HepG2 (cell line): ENCODE results near the gene NCAM2. TPM values are rescaled to one million over a fixed set of nuclear protein-coding genes. Genes with fewer than 3 reads are reported as not detected.

Source experiments
- ATAC-seq: fragments of 200-7000 bp; cut with Tn5 transposase; 3 replicates; pipeline ENCODE4 v1.9.1; 2020; ENCODE audit warnings: mild to moderate bottlenecking, moderate library complexity
- BruUV-seq: library from RNA; stranded (reverse); fragments of 400-500 nt; replicated peaks from 2 replicates; lab custom pipeline; 2021; lab: Mats Ljungman, UMichigan
- CTCF ChIA-PET: fragments of 300-600 bp; formaldehyde crosslinking; extraction: SDS; loops from one replicate; lab custom pipeline; 2021; ENCODE audit warnings: low total read pairs, inconsistent platforms, low intra/inter-chr PET ratio; lab: Yijun Ruan, JAX
- POLR2A ChIA-PET: fragments of 350-600 bp; sonication (Branson Sonifier 250); formaldehyde crosslinking; loops from one replicate; lab custom pipeline; 2020; ENCODE audit warnings: antibody characterized with exemption, inconsistent platforms; lab: Yijun Ruan, JAX
- DNase-seq: peaks from one replicate; pipeline ENCODE4 v3.0.0-alpha.2; 2015; ENCODE audit warnings: low spot score
- FAIRE-seq: peaks from 3 replicates; lab custom pipeline; 2011; peaks lifted over from hg19 to GRCh38; lab: Jason Lieb, UNC
- H2AFZ ChIP-seq: one replicate; pipeline ENCODE4 v1.6.1; 2011; ENCODE audit warnings: low read length, inconsistent platforms
- H3K27ac ChIP-seq: fragments of 300-600 bp; 3 replicates; pipeline ENCODE4 v1.8.0; 2011; ENCODE audit warnings: mixed run types, mild to moderate bottlenecking, mixed read lengths, low read length, inconsistent platforms; ENCODE audit not compliant: insufficient read depth; ENCODE audit errors: extremely low read length
- H3K27me3 ChIP-seq, 2 experiments: fragments of 200-600 bp in 1 of 2; 2 replicates in 1 of 2; 3 replicates in 1 of 2; pipeline versions ENCODE4 v1.6.0 to v1.8.0; 2011; ENCODE audit warnings: low read length in 2 of 2, mild to moderate bottlenecking in 2 of 2, moderate library complexity in 2 of 2, inconsistent platforms in 1 of 2; ENCODE audit not compliant: insufficient read depth in 2 of 2, control insufficient read depth in 1 of 2
- H3K36me3 ChIP-seq, 2 experiments: fragments of 200-600 bp in 1 of 2; replicated peaks in 1 of 2; 2 replicates in 1 of 2; 3 replicates in 1 of 2; pipeline versions ENCODE4 v1.5.1 to v1.8.0; 2011; ENCODE audit warnings: low read length in 2 of 2, inconsistent platforms in 1 of 2; ENCODE audit not compliant: insufficient read depth in 2 of 2, control insufficient read depth in 1 of 2
- H3K4me1 ChIP-seq: 2 replicates; pipeline ENCODE4 v1.5.1; 2012; ENCODE audit warnings: low read length, inconsistent platforms; ENCODE audit not compliant: insufficient read depth
- H3K4me2 ChIP-seq: 2 replicates; pipeline ENCODE4 v1.6.0; 2011; ENCODE audit warnings: low read depth, low read length, inconsistent platforms
- H3K4me3 ChIP-seq, 3 experiments: fragments of 200-600 bp in 1 of 3; sonication (generic), shearing (Covaris generic) in 1 of 3; replicated peaks in 1 of 3; 2 replicates each; pipeline ENCODE4 v1.5.1; 2011 to 2016; ENCODE audit warnings: low read length in 3 of 3, inconsistent platforms in 2 of 3, low read depth in 2 of 3, mild to moderate bottlenecking in 2 of 3, control low read depth in 1 of 3, mixed read lengths in 1 of 3; ENCODE audit not compliant: insufficient read depth in 1 of 3
- H3K79me2 ChIP-seq: one replicate; pipeline ENCODE4 v1.6.1; 2011; ENCODE audit warnings: low read length, inconsistent platforms; ENCODE audit not compliant: insufficient read depth
- H3K9ac ChIP-seq: 2 replicates; pipeline ENCODE4 v1.6.0; 2011; ENCODE audit warnings: mild to moderate bottlenecking, low read depth, low read length, inconsistent platforms; ENCODE audit not compliant: insufficient read depth
- H3K9me3 ChIP-seq: 2 replicates; pipeline ENCODE4 v1.5.1; 2012; ENCODE audit warnings: mild to moderate bottlenecking, low read length
- H4K20me1 ChIP-seq: 2 replicates; pipeline ENCODE4 v1.6.0; 2011; ENCODE audit warnings: inconsistent platforms, mild to moderate bottlenecking, low read length, moderate library complexity; ENCODE audit not compliant: insufficient read depth
- HNRNPK ChIP-seq: fragments of 200-400 bp; formaldehyde crosslinking; IDR thresholded peaks from 2 replicates; pipeline ENCODE4 v1.6.1; 2018; ENCODE audit warnings: low read length, low read depth, moderate library complexity, mild to moderate bottlenecking; ENCODE audit not compliant: poor library complexity, severe bottlenecking
- MZF1 ChIP-seq: sonication (generic); formaldehyde crosslinking; IDR thresholded peaks from 2 replicates; pipeline ENCODE4 v1.8.1; 2023; ENCODE audit warnings: mild to moderate bottlenecking, missing genetic modification reagents, borderline replicate concordance
- PLRG1 ChIP-seq: fragments of 450-650 bp; conservative IDR thresholded peaks from 2 replicates; pipeline ENCODE4 v1.6.1; 2016
- ZC3H13 ChIP-seq: sonication (generic); formaldehyde crosslinking; IDR thresholded peaks from 2 replicates; pipeline ENCODE4 v1.8.1; 2023; ENCODE audit warnings: mild to moderate bottlenecking, missing genetic modification reagents, moderate library complexity
- ZNF33B ChIP-seq: sonication (generic); formaldehyde crosslinking; IDR thresholded peaks from 2 replicates; pipeline ENCODE4 v1.5.1; 2020; ENCODE audit warnings: mild to moderate bottlenecking, missing genetic modification reagents
- ZNF639 ChIP-seq: conservative IDR thresholded peaks from 2 replicates; pipeline ENCODE4 v1.6.1; 2018; ENCODE audit warnings: missing genetic modification reagents
- ZNF850 ChIP-seq: sonication (generic); formaldehyde crosslinking; conservative IDR thresholded peaks from 2 replicates; pipeline ENCODE4 v1.9.0; 2021; ENCODE audit warnings: mild to moderate bottlenecking, missing genetic modification reagents
- WGBS: methylation state at CpG from one replicate; pipeline ENCODE4 v1.1.6; 2017; ENCODE audit warnings: low lambda C conversion rate; 5-methylcytosine and 5-hydroxymethylcytosine counted together
- in situ Hi-C: cut with HindIII; loops from 2 replicates; pipeline ENCODE4 v1.10.0; 2017; ENCODE audit warnings: low pct_unique_long_range_greater_than_20kb; ENCODE audit not compliant: extremely low pct_ligation_motif_present
- intact Hi-C: fragments of 100-400 bp; cut with micrococcal nuclease; formaldehyde crosslinking; loops from one replicate; pipeline ENCODE4 v1.10.0; 2022; ENCODE audit not compliant: unreplicated experiment
- polyA plus RNA-seq, 8 experiments: library from polyadenylated mRNA; depleted of rRNA in 3 of 8; stranded (reverse) in 7 of 8; unstranded in 1 of 8; fragments of >200 nt; fragmentation: Illumina TruSeq in 4 of 8; extraction: Trizol in 4 of 8; gene quantifications; 2 replicates each; pipeline versions ENCODE4 v1.2.1 to v1.2.3, GENCODE V29; 2011 to 2016; ENCODE audit warnings: low read depth in 4 of 8, missing spikeins in 1 of 8, mixed read lengths in 1 of 8; ENCODE audit not compliant: insufficient read depth in 1 of 8
- total RNA-seq, 5 experiments: library from RNA; depleted of rRNA; stranded (reverse); fragments of >200 nt; fragmentation: Illumina TruSeq; extraction: Trizol; gene quantifications; 2 replicates each; pipeline ENCODE4 v1.2.3, GENCODE V29; 2016; ENCODE audit warnings: low read depth in 1 of 5

Gene NCAM2
- total and polyA plus RNA-seq, 2 of the 13 experiments (the other 11 are each of a cell fraction or from before 2014, with no cell fraction given): not detected

GRCh38 chr21:21175798-21176334, 177.7 kb downstream of the NCAM2 start (continued):
- TF ChIP-seq ZNF639 (CRISPR knock-in tag) (no peak), MZF1 (no peak), ZNF33B (CRISPR knock-in tag) (no peak)

GRCh38 chr21:21177353-21177986, 179.3 kb downstream of the NCAM2 start:
- H4K20me1 ChIP-seq: no peaks in the 10 kb centered on the region
- no peaks in the 10 kb centered on the region for H3K27me3 ChIP-seq
- H3K36me3 ChIP-seq: no peaks in the 10 kb centered on the region
- 0% methylated on average over 1 of the region's 1 CpG for WGBS
- intact Hi-C loops (no loop called here), in situ Hi-C loops (no loop called here)
- ChIA-PET POLR2A (no interaction called here), CTCF (no interaction called here)
- H2AFZ ChIP-seq: no peak overlapping the region
- no peak overlapping the region for H3K9ac ChIP-seq
- no peak overlapping the region for H3K4me2 ChIP-seq
- H3K4me1 ChIP-seq: no peaks in the 10 kb centered on the region
- FAIRE-seq (no peak), DNase-seq (no peak)
- no peak overlapping the region for H3K4me3 ChIP-seq
- H3K27ac ChIP-seq: no peak overlapping the region
- no peaks in the 10 kb centered on the region for H3K79me2 ChIP-seq
- no TSS peak for BruUV-seq
- H3K9me3 ChIP-seq: peaks cover 52% of the 10 kb centered on the region
- TF ChIP-seq ZC3H13 (CRISPR knock-in tag) (no peak), HNRNPK (peak; percentile 83), ZNF850 (CRISPR knock-in tag) (no peak), PLRG1 (no peak)
- TF ChIP-seq, all 625 proteins: peak for 1
- ATAC-seq: no peak
